GM21619 (cell line): Measurements from ENCODE around the gene IKBKE.

Experiments
- ATAC-seq: cut with Tn5 transposase; IDR thresholded peaks from one replicate; pipeline ENCODE4 v1.9.1; 2021; ENCODE audit not compliant: unreplicated experiment

Gene IKBKE

GRCh38 chr1:206538086-206538770, 68.0 kb downstream of the IKBKE start:
- ATAC-seq: no peak

GRCh38 chr1:206538901-206539640, 68.8 kb downstream of the IKBKE start:
- ATAC-seq: no peak

- no peak for ATAC-seq
These were observed 69.9 kb downstream of the IKBKE start for GRCh38 chr1:206540044-206540780.

- ATAC-seq: no peak
These were observed 71.1 kb downstream of the IKBKE start for GRCh38 chr1:206541236-206541833.

GRCh38 chr1:206544562-206545257, 74.4 kb downstream of the IKBKE start:
- no peak for ATAC-seq

GRCh38 chr1:206545351-206545750, 75.1 kb downstream of the IKBKE start:
- ATAC-seq: no peak
